G401 (cell line): ENCODE data around the gene PEX19. TPM values are rescaled to one million over a fixed set of nuclear protein-coding genes. Genes with fewer than 3 reads are reported as not detected.
A peak's percentile ranks its signal among the peaks of the same experiment; 100 is the strongest.
"Not testable (repeated sequence)": the region's sequence is repeated elsewhere in the genome, so short reads cannot be mapped to it uniquely, and the experiment has no call there.

Experiments used
- DNase-seq: peaks from one replicate; pipeline ENCODE4 v3.0.0-alpha.2; 2015; ENCODE audit warnings: low spot score
- in situ Hi-C: cut with HindIII; loops from 2 replicates; pipeline ENCODE4 v1.10.0; 2016; ENCODE audit warnings: low sequenced_read_pairs, mixed read lengths
- total RNA-seq: library from RNA; depleted of rRNA; stranded (reverse); fragments of >200 nt; shearing (Covaris generic); gene quantifications from 2 replicates; pipeline ENCODE4 v1.2.3, GENCODE V29; 2014; rRNA removed

Gene PEX19, protein sequence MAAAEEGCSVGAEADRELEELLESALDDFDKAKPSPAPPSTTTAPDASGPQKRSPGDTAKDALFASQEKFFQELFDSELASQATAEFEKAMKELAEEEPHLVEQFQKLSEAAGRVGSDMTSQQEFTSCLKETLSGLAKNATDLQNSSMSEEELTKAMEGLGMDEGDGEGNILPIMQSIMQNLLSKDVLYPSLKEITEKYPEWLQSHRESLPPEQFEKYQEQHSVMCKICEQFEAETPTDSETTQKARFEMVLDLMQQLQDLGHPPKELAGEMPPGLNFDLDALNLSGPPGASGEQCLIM
- 49.8 and 50.0 TPM in 2 replicates for total RNA-seq

DNA sequence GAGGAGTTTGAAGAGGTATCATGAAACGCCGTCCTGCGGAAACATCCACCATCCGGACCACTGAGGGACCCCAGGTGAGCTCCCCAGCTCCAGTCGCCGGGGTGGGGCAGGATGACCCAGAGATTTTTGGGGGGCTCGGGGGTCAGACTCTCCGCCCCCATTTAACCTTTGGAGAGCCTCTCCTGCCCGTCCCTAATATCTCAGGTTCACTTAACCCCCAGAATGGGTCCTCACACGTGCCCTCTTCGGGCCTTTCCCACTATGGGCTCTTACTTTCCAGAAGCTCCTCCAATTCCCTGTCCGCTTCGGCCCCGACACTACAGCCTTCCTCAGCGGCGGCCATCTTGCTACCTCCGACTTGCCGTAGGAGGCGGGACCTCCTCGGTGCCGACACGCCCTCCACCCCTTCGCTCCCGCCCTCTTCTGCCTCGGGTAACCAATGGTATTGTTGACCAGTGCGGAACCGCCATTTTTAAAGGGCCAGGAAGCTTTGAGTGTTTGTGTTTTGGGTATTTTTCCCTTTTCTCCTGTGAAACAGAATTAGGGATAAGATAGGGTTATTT is at the start of gene PEX19:
Gene PEX19, minus strand, starts transcription at position 352 of the 563 bp plus-strand sequence. Its CDS starts 9 bp downstream, at position 343.
- DNase-seq, result peak; percentile 94
- in situ Hi-C loops, result loop anchor here (5.0 kb wide), 1 partner anchor 68 kb away; no protein-coding TSS in a partner anchor

GRCh38 chr1:160332516-160332915 is 47.6 kb upstream of the PEX19 start:
- in situ Hi-C loops, result no loop called here
- no peak for DNase-seq

DNA sequence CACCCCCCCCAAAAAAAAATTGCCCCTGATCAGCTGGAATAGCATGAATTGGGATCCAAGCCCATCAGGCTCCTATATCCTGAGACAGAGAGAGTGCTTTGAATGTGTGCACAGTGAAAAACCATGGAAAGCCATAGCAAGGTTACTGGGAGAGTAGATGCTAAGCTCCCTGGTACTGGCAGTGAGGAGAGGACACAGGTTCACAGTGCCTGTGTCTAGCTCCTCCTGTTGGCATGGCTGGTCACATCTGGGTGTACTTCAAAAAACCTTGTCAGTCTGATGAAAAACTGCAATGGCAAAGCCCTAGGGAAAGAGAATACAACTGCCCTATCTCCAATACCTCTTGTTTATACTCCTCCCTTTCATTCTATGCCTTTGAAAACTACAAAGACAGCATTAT is 45.2 kb upstream of the PEX19 start:
- DNase-seq, result no peak
- in situ Hi-C loops, result no loop called here

- in situ Hi-C loops, result no loop called here
- peak; percentile 10 for DNase-seq
Observed at GRCh38 chr1:160328184-160328583, 43.3 kb upstream of the PEX19 start.

GRCh38 chr1:160326418-160326817 is 41.5 kb upstream of the PEX19 start:
- in situ Hi-C loops, result no loop called here
- no peak for DNase-seq

DNA sequence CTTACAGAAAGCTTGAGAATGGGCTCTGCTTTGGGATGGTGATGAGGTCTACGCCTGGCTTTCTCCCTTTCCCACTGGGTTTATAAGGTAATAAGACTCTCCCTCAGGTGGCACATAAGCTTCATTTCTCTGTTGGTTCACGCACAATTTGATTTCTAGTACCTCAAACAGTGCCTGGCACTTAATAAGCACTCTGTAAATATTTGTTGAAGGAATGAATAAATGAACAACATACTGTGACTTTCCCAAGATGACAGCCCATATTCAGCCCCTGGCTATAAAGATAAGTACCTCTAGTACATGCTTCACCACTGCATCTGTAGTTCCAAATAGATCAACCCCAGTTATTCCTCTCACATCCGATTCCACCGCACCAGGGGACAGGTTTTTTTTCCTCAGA is 40.3 kb upstream of the PEX19 start:
- in situ Hi-C loops, result no loop called here
- DNase-seq, result no peak

DNA sequence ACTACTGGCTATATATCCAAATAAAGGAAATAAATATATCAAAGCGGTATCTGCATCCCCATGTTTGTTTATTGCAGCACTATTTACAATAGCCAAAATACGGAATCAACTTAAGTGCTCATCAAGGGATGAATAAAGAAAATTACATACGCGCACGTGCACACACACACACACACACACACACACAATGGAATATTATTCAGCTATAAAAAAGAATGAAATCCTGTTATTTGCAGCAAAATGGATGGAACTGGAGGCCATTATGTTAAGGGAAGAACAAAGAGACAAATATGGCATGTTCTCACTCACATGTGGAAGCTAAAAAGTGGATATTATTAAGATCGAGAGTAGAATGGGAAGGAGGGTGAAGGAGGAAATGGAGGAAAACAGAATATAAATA is 37.9 kb upstream of the PEX19 start:
- in situ Hi-C loops, result no loop called here
- DNase-seq, result no peak

DNA sequence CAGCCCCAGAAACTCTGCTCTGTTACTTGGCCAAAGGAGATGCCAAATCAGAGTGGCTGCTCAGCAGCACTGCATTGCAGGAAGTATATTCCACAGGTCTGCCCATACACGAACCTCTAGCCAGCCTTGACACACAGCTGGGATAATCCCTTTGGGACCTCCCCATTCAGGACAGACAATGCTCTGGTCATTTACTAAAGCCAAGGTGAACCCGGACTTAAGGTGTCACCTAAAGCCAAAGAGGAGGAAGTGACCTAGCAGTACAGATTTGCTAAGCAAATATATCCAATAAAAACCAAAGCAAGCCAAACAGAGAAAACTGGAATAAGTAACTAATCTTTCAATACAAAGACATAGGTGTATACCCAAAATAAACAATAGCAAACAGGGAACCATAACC is 30.4 kb upstream of the PEX19 start:
- no peak for DNase-seq
- in situ Hi-C loops, result no loop called here

- no peak for DNase-seq
- in situ Hi-C loops, result no loop called here
Observed at GRCh38 chr1:160309571-160309970, 24.6 kb upstream of the PEX19 start.

- DNase-seq, result no peak
- in situ Hi-C loops, result no loop called here
Observed at GRCh38 chr1:160309185-160309557, 24.2 kb upstream of the PEX19 start.

- DNase-seq, result no peak
- in situ Hi-C loops, result no loop called here
Observed at GRCh38 chr1:160308451-160309184, 23.7 kb upstream of the PEX19 start.

DNA sequence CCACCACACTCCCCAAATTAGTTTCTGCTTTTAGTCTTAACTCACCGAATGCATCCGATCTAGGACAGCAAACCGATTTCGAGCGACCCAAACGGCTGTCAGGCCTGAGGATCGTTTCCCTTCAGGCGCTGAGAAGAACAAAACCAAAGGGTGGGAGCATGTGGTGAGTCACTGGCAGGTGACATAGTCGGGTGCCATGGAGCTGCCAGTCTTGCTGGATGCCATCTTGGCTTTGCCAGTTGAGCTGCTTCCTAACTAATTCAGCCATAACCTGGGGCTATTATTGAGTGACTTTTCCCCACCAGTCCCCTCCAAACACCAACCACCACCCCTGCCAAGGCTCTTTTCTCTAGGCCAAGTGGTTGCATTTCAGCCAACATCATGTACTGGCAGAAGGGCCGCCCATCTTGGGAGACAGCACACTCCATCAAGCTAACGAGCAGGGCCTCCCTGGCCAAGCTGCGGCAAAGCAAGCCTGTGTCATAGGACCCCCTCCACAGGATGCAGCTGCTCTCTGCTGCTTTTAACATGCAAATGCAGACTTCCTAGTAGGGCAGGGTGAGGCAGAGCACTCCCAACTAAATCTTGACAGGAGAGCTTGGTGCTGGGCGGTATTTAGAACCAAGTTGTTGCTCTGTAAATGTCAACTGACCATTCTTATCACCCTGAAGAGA is 22.3 kb upstream of the PEX19 start:
- DNase-seq, result no peak
- in situ Hi-C loops, result no loop called here

DNA sequence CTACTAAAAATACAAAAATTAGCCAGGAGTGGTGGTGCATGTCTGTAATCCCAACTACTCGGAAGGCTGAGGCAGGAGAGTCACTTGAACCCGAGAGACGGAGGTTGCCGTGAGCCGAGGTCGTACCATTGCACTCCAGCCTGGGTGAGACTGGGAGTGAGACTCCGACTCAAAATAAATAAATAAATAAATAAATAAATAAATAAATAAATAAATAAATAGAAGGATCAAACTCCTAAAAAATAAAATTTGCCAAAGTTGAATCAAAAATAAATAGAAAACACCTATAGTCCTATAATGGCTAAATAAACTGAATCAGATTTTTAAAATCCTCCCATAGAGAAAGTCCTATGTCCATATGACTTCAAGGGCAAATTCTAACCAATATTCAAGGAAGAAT is 15.2 kb upstream of the PEX19 start:
- in situ Hi-C loops, result no loop called here

GRCh38 chr1:160296036-160296435 is 11.1 kb upstream of the PEX19 start:
- in situ Hi-C loops, result no loop called here
- DNase-seq, result no peak

More for the DNA sequence above, 15.2 kb upstream of the PEX19 start:
- DNase-seq, result no peak

GRCh38 chr1:160293020-160293968 is 8.4 kb upstream of the PEX19 start:
- in situ Hi-C loops, result no loop called here
- DNase-seq, result no peak

DNA sequence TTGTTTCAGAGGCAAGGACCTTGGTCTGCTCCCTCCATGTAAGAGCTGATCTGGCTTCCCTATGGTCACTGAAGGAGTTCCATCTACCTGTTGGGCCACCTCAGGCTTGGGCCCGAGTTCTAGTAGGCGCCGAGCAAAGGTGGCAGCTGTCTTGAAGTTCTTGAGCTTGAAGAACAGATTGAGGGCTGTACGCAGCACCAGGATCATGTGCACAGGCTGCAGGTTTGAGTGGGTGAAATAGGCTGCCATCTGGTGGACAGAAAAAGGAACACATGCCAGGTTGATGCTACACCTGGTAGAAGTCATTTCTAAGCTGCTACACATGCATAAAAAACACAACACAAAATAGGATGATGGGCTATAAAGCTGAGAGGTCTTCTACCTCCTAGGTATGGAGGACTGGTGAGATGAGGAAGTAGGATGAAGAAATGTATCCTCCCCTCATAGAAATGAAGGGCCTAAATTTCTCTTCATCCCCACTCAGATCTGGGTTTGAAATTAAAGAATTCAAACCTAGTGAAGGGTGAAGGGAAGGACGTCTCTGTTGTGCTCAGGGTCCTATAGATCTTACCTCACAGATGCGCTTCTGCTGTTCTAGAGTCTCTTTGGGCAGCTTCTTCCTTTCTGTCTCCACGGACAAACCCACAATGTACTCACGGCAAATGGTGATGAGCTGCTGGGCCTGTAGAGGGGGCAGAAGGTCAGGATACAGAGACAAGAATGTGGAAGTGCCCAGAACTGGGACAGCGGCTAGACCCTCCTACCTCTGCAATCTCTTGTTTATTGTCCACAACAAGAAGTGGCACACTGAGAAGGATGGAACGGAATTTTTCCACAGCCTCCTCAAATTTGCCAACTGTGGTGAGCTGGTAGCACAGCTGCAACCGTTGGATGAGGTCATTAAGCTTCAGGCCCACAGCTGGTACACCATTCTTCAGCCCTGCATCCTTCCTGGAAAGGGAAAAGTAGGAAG is 6.6 kb upstream of the PEX19 start:
- in situ Hi-C loops, result no loop called here

GRCh38 chr1:160287769-160288168 is 2.8 kb upstream of the PEX19 start:
- DNase-seq, in situ Hi-C loops: not testable (repeated sequence)

More for the DNA sequence above, 6.6 kb upstream of the PEX19 start:
- DNase-seq, result peak; percentile 93

DNA sequence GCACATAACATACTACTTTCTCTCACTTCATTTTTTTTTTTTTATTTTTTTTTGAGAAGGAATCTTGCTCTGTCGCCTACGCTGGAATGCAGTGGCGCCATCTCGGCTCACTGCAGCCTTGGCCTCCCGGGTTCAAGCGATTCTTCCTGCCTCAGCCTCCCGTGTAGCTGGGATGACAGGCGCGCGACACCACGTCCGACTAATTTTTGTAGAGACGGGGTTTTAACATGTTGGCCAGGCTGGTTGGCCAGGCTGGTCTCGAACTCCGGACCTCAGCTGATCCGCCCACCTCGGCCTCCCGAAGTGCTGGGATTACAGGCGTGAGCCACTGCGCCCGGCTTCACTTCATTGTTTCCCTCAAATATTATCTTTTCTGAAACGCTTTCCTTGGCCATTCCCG is 573 bp upstream of the PEX19 start:
- in situ Hi-C loops, result no loop called here
- DNase-seq, result no peak
